HG03108 (cell line): ENCODE results near the gene SPAG17.

ENCODE experiments used
- ATAC-seq: cut with Tn5 transposase; IDR thresholded peaks from one replicate; pipeline ENCODE4 v1.9.1; 2021; ENCODE audit warnings: moderate library complexity; ENCODE audit not compliant: unreplicated experiment

SPAG17 gene

GRCh38 chr1:117911051-117911450 lies 274.0 kb downstream of the SPAG17 start:
- ATAC-seq: no peak

DNA sequence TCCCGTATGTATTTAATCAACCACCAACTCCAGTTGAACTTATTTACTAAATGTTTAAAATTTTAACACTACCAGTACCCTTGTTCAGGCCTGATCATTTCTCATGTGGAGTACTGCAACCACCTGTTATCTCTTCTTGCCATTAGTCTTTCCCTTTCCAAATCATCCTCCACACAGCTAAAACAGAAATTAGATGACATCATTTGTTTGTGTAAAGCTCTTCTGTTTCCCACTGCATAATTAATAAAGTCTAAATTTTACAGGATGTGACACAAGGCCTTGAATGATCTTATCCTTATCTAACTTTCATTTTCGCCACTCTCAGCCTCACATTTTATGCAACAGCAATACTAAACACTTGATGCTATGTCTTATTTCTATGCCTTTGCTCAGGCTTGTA lies 280.0 kb downstream of the SPAG17 start:
- ATAC-seq: no peak

DNA sequence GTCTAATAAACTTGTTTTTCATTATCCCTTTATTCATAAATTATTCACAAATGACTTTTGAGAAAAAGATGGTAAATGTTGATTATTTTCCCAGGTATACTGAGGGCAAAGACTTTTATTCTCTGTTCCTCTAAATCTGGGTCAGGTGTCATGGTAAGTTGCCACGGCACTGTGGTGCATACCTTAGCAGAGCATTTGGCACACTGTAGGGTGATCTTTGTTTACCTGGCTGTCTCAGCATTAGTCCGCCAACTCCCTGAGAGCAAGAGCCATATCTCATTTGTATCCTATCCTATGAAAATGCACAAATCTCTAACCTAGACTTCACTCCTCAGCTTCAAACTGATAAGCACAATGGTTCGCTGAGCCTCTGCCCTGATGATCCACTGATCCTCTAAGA lies 280.5 kb downstream of the SPAG17 start:
- ATAC-seq: no peak
